22Rv1 (cell line): ENCODE measurements around the gene LETMD1.

Experiments used
- H3K27ac ChIP-seq: fragments of 450-650 bp; 2 replicates; pipeline ENCODE4 v1.5.1; 2017
- ZFX ChIP-seq: fragments of 450-650 bp; IDR thresholded peaks from 2 replicates; pipeline ENCODE4 v1.6.1; 2017; ENCODE audit warnings: antibody characterized with exemption, borderline replicate concordance
- TF ChIP-seq, protein P1 (sequence below): fragments of 450-650 bp; IDR thresholded peaks from 2 replicates; pipeline ENCODE4 v1.5.1; 2017; ENCODE audit warnings: mild to moderate bottlenecking

The LETMD1 gene, protein sequence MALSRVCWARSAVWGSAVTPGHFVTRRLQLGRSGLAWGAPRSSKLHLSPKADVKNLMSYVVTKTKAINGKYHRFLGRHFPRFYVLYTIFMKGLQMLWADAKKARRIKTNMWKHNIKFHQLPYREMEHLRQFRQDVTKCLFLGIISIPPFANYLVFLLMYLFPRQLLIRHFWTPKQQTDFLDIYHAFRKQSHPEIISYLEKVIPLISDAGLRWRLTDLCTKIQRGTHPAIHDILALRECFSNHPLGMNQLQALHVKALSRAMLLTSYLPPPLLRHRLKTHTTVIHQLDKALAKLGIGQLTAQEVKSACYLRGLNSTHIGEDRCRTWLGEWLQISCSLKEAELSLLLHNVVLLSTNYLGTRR

DNA sequence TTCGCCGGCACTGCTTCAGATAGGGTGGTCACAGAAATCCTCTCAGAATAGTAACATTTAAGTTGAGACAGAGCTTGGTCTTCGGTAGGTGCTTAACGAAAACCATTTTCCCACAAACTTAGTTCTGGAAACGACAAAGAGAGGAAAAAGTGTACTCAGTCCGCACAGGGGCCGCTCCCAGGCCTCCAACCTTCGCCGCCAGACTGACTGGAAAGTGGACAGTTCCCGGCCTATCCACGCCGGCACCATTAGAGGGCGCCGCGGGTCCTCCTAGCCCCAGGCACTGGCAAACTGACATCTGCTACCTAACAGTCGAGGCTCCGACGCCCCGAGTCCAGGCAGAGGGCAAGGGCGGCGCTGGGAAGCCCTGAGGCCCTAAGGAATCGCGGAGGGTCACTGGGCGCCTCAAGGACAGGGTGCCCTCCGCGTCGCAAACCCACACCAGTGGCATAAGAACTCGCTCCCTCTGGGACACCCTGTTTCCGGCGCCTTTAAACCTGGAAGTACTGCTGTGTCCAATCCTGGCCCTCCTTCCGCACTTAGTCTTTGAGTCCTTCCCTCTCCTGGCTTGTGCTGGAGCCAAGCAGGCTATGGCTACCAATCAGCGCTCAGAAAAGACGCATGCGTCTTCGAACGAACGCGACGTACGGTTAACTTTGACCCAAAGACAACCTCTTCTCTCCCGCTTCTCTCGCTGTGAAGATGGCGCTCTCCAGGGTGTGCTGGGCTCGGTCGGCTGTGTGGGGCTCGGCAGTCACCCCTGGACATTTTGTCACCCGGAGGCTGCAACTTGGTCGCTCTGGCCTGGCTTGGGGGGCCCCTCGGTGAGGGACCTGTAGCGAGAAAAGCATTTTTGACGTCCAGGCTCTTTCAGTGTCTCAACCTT is at the start of gene LETMD1:
Gene LETMD1, plus strand, starts transcription at position 673 of the 886 bp plus-strand sequence. Its CDS starts 30 bp downstream, at position 703.
- peak within 1 kb of the TSS; percentile 89 for H3K27ac ChIP-seq
- TF ChIP-seq, protein P1, sequence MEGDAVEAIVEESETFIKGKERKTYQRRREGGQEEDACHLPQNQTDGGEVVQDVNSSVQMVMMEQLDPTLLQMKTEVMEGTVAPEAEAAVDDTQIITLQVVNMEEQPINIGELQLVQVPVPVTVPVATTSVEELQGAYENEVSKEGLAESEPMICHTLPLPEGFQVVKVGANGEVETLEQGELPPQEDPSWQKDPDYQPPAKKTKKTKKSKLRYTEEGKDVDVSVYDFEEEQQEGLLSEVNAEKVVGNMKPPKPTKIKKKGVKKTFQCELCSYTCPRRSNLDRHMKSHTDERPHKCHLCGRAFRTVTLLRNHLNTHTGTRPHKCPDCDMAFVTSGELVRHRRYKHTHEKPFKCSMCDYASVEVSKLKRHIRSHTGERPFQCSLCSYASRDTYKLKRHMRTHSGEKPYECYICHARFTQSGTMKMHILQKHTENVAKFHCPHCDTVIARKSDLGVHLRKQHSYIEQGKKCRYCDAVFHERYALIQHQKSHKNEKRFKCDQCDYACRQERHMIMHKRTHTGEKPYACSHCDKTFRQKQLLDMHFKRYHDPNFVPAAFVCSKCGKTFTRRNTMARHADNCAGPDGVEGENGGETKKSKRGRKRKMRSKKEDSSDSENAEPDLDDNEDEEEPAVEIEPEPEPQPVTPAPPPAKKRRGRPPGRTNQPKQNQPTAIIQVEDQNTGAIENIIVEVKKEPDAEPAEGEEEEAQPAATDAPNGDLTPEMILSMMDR, result peak; percentile 100
- TF ChIP-seq ZFX, result no peak

DNA sequence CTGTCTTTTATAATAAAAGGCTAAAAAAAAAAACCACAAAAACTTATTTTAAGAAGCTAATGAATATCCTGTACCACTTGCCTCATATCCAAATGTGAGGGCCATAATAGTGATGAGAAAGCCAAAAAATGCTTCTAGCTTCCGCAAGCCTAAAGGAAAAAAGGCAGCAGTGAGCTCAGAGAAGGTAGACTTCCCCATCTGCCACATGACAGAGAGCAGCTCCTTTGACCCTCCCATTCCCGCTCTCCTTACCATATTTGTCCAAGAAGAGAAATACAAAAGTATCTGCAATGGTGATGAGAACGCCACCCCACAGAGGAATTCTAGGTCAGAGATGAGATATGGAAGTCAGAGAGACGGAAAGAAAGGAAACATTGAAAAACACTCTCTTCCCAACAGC is 49.0 kb upstream of the LETMD1 start:
- no peak overlapping the region for H3K27ac ChIP-seq
- no peak for TF ChIP-seq ZFX
- TF ChIP-seq, protein P1, result no peak

DNA sequence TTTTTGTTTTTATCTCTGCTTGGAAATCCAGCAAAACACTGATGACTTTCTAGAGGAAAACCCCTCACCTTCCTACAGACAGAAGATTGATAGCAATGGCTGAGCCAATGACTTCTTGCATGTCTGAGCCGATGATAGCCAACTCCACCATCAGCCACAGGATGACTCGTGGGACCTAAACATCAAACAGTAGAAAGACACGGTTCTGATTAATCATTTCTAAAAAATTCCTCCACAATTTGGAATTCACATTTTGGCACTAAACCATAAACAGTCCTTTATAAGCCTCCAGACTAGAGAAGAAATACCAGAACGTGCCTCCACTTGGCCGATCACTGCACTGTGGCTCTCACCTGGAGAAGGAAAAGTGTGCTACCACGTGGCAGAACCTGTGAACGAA is 47.9 kb upstream of the LETMD1 start:
- H3K27ac ChIP-seq, result no peak overlapping the region
- TF ChIP-seq ZFX, result no peak
- TF ChIP-seq, protein P1, result no peak

DNA sequence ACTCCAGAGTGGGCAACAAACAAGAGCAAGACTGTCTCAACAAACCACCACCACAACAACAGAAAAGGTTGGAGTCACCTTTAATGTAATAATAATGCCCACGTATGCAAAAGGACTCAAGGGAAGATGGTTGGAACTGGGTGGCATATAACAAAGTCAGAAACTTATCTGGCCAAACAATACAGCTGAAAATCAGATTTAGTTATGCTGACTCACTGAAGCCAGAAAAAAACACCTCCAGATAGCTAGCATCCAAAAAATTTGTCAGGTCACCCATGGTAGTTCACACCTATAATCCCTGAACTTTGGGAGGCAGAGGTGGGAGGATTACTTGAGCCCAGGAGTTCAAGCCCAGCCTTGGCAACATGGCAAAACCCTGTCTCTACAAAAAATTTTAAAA is 46.3 kb upstream of the LETMD1 start:
- H3K27ac ChIP-seq, result no peak overlapping the region

DNA sequence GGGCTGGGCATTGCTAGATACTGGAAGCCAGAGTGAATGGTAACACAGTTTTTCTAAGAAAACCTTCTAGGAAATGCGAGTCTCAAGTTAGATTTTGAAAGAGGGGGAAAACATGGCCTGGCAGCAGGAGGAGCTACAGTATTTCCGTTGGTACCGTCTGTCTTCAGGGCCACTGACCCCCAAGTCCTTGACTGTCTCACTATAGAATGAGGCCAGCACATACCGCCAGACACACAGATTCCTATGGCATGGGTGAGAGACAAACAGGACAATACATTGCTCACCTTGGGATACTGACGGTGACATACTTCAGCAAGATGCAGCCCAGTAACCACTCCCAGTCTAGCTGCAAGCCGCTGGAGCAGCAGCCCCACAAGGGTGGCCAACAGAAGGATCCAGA is 43.6 kb upstream of the LETMD1 start:
- peak overlapping the region; percentile 63 for H3K27ac ChIP-seq
- TF ChIP-seq, protein P1, result no peak

More for the DNA sequence above, 46.3 kb upstream of the LETMD1 start:
- TF ChIP-seq ZFX, result no peak
- TF ChIP-seq, protein P1, result no peak

DNA sequence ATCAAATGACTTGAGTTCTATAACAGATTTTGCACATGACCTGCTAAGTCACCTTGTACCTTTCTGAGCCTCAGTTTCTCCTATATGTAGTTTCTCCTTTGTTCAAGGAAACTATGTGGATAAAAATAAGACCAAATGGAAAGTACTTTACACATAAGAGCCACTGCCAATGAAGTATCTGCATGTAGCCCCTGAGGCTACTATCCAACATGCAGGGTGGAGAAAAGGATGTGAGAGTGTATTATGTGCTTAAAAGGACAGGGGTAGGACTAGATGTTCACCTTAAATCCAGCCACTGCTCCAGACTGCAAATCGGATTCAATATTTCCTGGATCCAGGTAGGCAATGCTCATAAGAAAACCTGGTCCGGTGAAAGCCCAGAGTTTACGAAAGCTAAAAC is 43.1 kb upstream of the LETMD1 start:
- TF ChIP-seq, protein P1, result no peak
- TF ChIP-seq ZFX, result no peak
- H3K27ac ChIP-seq, result peak overlapping the region; percentile 63

DNA sequence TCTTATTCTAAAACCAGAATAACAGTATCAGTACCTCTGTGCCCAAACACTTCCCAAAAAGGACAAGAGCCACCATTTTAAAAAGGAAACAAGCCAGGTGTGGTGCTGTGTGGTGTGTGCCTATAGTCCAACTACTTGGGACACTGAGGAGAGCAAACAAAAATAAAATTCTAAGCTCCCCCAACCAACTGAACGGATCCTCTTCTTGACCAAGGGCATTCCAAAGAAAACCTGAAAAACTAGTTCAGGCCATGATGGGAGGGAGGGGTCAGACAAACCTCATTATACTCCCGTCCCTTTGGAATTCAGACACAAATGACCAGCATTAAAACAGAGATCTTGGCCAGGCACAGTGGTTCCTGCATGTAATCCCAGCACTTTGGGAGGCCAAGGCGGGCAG is 42.5 kb upstream of the LETMD1 start:
- peak overlapping the region; percentile 63 for H3K27ac ChIP-seq
- TF ChIP-seq, protein P1, result no peak
- no peak for TF ChIP-seq ZFX
